SW 1271 (cell line): ENCODE results near the gene SPTA1.

Source experiments
- DNase-seq, 2 experiments: peaks; one replicate each; lab custom pipeline; 2025; lab: John Stamatoyannopoulos, UW

Gene SPTA1

GRCh38 chr1:158572226-158572625, 114.3 kb downstream of the SPTA1 start:
- DNase-seq, result no peak

- DNase-seq, result no peak
These were observed 116.0 kb downstream of the SPTA1 start, which contains the start of gene OR6P1 for GRCh38 chr1:158570480-158570879. Gene OR6P1, minus strand, starts transcription at chr1:158570580. Its CDS starts 6,976 bp downstream, at chr1:158563604.

GRCh38 chr1:158564608-158565007, 121.9 kb downstream of the SPTA1 start:
- DNase-seq, result no peak

GRCh38 chr1:158563853-158564252, 122.7 kb downstream of the SPTA1 start:
- DNase-seq, result no peak
